NCI-H2196 treated with DMSO at 0.1 percent for 48 hours (cell line): ENCODE measurements around the gene FAM98C.

ENCODE experiments used
- DNase-seq: peaks from one replicate; lab custom pipeline; 2025; ENCODE audit not compliant: unreplicated experiment; lab: John Stamatoyannopoulos, UW

The FAM98C gene

GRCh38 chr19:38377052-38377451, 25.8 kb upstream of the FAM98C start:
- no peak for DNase-seq

DNA sequence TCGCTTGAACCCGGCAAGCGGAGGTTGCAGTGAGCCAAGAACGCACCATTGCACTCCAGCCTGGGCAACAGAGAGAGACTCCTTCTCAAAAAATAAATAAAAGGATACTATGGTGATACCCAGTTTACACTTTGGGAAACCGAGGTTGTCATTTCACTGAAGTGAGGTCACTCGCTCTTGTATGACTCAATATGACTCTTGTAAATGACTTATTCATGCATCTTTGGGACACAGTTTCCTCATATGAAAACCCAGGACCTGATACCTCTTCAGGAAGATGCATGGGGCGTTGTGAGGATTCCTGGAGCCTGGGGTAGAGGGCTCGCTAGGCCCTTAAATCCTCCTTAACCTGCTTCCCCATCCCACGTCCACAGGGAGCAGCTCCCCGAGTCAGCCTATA, 24.0 kb upstream of the FAM98C start:
- DNase-seq, result no peak

DNA sequence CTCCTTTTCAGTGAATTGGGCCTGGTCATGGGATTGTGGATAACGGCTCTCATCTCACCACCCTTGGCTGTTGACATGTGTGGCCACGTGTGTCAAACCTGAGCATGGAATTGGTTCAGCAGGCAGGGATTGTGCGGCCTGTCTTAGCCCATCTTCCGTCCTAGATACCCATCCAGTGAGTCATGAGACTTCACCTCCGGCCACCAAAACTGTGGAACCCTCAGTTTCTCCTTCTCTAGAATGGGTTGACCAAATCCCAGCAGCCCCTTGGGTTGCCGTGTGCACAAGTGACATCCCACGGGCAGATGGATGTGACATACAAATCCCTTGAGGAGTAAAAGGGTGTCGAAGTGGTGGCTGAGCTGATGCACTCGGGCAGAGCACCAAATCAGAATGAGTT, 21.8 kb upstream of the FAM98C start:
- no peak for DNase-seq

- DNase-seq, result no peak
Observed at GRCh38 chr19:38383184-38383583, 19.7 kb upstream of the FAM98C start.

GRCh38 chr19:38383743-38384142, 19.1 kb upstream of the FAM98C start:
- no peak for DNase-seq

DNA sequence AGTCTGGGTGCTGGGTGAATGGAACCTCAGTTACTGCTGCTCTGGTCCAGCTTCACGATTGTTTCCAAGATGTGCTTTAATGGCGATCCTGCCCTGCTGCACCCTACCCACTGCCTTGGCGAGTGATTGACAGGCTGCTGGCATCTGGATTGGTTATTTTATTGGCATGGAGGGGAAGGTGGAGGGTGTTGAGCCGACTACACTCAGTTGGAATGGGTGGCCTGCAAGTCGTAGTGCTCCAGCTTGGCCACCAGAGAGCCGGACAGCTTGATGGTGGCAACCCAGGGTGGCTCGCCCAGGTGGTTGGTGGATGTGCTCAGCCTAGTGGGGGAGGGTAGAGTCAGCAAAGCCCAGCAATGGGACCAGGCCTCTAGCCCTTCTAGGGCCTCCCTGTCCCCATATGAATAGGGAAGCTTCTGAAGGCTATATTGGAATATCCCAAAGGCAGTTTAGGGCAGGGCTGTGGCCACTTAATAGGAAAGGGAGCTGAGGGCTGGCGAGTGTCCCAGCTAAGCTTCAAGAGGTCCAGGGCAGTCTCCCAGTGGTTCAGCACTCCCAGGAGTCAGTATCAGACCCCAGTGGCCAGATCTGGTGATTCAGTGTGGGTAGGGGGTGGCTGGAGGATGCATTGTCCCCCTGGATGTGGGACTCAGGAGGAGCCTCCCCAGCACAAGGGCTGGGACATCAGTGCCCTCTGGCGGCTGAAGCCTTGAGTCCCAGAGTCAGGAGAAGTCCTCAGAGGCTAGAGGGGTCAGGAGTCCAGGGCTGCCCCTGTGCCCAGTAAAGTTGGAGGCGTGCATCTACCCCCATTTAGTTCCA, 18.5 kb upstream of the FAM98C start:
- no peak for DNase-seq

GRCh38 chr19:38385057-38385803, 17.7 kb upstream of the FAM98C start:
- DNase-seq, result no peak

DNA sequence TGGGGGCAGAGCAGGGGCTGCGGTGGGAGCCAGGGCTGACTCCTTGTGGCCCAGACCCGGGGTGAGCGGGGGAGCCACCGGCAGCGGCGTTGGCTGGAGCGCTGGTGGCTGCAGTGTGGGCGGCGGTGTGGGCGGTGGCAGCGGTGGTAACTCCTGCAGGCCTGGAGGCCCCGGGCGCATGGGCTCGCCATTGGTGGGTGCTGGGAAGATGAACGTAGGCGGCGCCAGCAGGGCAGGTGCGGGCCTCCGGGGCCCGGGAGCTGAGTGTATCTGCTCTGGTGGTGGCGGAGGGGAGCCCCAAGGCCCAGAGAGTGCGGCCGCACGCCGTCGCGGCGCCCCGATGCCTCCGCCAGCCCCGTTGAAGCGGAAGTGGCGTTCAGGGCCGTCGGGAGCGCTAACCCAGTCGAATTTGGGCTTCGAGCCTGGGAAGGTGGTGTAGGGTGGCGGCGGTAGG, 17.1 kb upstream of the FAM98C start:
- DNase-seq, result no peak

- DNase-seq, result no peak
Observed at GRCh38 chr19:38386300-38386970, 16.5 kb upstream of the FAM98C start.

DNA sequence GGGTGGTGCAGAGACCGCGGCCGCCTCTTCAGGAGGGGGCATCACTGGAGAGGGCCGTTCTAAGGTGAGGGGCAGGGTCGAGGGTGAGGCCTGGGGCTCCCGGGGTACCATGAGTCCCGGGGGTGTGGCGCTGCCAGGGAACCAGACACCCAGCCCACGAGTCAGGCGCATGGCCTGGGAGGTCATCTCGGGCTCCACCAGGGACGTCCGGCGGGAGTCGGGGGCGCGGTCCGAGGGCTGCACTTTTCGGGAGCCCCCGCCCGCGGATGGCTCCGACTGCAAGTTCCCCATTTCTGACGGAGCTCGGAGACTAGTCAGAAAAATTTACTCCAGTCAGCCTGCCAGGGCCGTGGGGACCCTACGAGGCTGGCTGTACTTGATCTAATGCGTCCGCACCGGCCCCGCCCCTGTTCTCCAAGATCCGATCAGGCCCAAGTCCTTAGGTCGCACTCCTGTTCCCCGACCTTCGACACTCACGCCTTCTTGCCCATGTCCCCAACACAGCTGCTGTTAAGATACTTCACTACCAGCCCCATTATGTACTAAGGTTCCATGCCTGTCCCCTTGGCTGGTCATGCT, 15.8 kb upstream of the FAM98C start:
- no peak for DNase-seq

DNA sequence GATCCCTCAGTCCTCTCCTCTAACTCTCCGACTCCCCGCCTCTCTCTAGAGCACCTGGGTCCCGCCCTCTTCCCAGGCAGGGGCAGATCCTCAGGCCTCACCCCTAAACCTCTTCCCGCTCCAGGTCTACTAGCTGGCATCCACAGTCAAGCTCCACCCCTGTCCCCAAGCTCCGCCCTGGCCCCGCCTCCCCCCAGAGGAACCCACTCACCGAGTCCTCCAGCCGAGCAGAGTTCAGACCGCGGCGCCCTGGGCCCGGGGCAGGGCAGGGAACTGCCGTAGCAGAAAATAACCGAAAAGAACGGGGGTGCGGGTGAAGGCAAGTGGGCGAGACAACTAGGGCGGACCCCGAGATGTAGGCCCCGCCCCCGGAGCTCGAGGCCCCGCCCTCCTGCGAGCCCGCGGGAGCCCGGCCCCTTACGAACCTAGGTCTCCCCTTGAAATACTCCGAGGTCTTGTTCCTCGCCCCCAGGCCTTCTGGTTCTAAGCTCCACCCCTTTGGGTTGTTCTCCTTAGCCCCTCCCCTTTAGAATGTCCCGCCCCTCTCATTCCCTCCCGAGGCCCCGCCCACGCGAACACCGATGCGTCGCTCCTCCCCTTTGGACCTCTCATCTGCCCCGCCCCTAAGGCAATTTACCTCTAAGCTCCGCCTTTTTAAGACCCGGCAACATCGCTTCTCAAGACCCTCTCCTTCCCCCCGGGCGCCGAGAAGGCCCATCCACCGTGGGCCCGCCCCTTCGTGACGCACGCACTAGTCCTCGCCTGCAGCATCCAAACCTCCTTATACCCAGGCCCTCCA, 15.1 kb upstream of the FAM98C start, which contains the start of gene GGN:
Gene GGN, minus strand, starts transcription at position 485 of the 799 bp plus-strand sequence. CDS start 773 bp downstream, outside the sequence.
- DNase-seq, result peak; percentile 85

- DNase-seq, result peak; percentile 47
Observed at GRCh38 chr19:38388349-38389100, 14.4 kb upstream of the FAM98C start, which contains the start of gene SPRED3. SPRED3 (plus strand) TSS chr19:38388697; CDS start chr19:38390303, 1,606 bp downstream.

GRCh38 chr19:38389101-38389925, 13.6 kb upstream of the FAM98C start:
- no peak for DNase-seq

- DNase-seq, result no peak
Observed at GRCh38 chr19:38389957-38390924, 12.7 kb upstream of the FAM98C start.

GRCh38 chr19:38391911-38392464, 10.9 kb upstream of the FAM98C start:
- no peak for DNase-seq

DNA sequence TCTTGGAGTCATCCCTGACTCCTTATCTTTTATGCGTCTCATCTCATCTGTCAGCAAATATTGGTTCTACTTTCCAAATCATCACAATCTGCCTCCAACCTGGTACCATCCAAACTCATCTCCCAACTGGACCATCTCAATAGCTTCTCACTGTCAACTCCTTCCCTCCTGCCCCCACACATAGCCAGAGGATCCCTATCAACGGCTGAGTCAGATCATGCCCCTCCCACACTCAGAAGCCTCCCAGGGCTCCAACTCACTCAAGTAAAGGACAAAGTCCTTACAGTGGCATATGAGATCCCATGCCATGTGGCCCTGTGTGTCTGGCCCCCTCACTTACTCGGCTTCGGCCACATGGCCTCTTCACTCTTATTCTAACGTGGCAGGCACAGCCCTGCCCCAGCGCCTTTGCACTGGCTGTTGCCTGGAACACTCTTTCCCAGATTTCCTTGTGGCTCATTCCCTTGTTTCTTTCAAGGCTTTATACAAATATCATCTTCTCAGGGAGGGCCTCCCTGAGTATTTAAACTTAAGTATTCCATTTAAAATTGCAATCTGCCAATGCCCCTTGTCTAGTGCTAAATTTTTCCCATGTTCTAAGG, 10.1 kb upstream of the FAM98C start:
- DNase-seq, result no peak

DNA sequence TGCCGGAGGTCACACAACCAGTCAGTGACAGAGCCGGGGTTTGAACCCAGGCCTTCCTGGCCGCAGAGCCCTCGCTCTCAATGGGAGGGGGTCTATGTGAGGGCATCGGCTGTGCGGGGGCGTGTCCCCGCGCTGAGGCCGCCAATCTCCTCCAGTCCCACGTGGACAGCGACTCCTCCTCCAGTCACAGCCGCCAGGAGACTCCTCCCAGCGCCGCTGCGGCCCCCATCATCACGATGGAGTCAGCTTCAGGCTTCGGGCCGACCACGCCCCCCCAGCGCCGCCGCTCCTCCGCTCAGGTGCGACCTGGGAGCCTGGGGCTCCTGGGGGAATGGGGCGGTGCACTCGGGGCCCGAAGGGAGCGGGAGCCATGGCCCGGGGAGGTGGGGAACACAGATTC, 8.4 kb upstream of the FAM98C start:
- no peak for DNase-seq
